NCI-H82 treated with DMSO at 0.1 percent for 48 hours (cell line): ENCODE data around the gene FAM107B.

Experiments used
- DNase-seq: peaks from one replicate; lab custom pipeline; 2025; ENCODE audit not compliant: unreplicated experiment; lab: John Stamatoyannopoulos, UW

The FAM107B gene

DNA sequence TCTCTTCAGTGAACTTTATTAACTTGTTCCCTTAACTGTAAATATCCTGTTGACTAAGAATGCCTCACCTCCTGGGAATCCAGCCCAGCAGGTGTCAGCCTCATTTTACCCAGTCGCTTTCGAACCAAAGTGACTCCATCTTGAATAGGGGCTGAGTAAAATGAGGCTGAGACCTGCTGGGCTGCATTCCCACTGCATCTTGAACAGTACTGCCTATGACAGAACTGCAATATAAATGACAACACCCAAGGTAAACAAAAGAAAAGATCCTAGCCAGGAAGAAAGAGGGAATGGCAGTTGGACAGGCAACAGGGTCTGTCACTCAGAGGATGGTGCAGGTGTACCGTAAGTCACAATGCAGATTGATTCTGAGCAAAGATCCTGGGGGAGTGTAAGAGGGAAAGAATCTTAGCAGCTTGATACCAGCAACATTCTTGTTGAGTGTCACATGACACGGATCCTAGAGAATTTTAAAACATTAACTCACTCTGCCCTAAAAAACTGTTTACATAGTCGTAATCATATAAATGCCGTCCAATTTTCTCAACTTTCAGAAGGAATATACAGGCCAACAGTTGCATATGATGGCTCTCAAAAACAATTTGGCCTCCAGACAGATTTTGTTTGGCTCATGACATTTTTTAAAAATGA is 4.4 kb upstream of the FAM107B start:
- no peak for DNase-seq

DNA sequence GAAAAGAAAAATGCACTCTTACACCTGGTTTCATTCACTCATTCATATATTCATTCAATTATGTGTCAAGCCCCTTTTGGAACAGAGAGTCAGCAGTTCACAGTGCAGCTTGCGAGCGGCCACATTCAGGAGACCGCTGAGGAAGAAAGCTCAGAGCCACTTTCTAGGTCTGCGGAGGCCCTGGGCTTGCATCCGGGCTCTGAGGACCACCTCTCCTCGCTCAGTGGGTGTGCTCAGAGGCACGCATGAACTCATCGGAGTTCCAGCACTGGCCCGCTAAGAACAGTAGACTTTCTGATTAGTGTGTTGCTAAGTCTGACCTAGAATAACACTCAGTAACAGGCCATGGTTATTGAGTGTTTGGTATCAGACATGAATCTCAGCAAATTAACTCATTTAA is 1.8 kb upstream of the FAM107B start:
- no peak for DNase-seq

DNA sequence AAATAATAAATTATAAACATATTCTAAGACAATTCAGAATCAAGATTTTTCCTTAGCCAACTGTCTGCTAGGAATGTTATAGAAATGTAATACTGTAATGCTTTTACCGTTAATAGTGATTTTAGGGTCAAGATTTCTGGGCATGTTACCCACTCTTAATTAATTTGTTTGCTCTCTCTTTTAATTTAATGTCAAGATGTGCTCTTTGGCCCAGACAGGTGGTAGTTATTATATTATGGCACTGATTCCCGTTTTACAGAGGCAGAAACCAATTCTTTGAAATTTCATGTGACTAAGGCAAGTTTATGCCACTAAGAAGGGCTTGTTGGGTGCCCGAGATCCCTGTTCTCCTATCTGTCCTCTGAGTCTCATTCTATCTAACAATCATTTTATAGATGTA is 959 bp upstream of the FAM107B start:
- no peak for DNase-seq

GRCh38 chr10:14774214-14774580 is 500 bp downstream of the FAM107B start:
- DNase-seq, result no peak

- DNase-seq, result no peak
These were observed 1.0 kb downstream of the FAM107B start for GRCh38 chr10:14773551-14774213.

GRCh38 chr10:14772399-14772798 is 2.3 kb downstream of the FAM107B start:
- no peak for DNase-seq

GRCh38 chr10:14770927-14771326 is 3.8 kb downstream of the FAM107B start:
- DNase-seq, result no peak

GRCh38 chr10:14761372-14761771 is 13.3 kb downstream of the FAM107B start:
- no peak for DNase-seq

- DNase-seq, result no peak
These were observed 15.6 kb downstream of the FAM107B start for GRCh38 chr10:14758994-14759664.

- DNase-seq, result no peak
These were observed 16.2 kb downstream of the FAM107B start for GRCh38 chr10:14758451-14758850.

- no peak for DNase-seq
These were observed 16.7 kb downstream of the FAM107B start for GRCh38 chr10:14757986-14758385.

- no peak for DNase-seq
These were observed 17.3 kb downstream of the FAM107B start for GRCh38 chr10:14757394-14757793.

DNA sequence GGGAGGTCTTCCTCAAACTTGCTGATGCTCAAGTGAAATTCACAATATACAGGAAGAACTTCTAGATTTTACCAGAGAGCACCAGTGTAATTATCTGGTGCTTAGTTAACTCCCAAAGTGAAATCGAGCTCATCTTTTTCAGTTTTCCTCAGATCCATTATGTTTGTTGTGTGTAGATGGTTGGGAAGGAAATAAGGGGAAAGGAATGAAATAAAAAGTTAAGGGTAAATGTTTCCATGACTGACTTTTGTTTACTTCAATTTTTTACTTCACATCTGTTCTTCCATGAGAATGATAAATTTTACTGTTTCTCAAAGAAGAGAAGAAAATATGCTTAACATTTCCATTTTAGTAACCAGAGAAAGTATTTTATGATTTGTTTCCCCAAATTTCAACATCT is 21.3 kb downstream of the FAM107B start:
- no peak for DNase-seq

DNA sequence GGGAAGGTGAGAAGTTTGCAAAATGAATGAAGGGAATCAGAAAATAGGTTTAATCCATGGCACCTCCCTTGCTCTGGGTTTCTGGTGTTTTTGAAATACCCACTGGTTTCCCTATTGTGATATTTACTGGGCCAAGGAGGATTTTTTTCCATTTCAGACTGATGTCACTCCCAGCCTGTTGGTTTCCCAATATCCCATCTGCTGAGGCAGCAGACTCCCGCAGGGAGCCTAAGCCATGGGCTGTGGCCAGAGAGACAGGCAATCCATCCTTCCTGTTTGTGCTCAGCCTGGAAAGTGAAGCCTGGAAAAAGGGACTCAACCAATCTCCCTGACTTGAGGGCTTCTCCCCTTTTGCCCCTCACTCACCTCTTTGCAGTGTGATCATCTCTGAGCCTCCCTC is 22.8 kb downstream of the FAM107B start:
- no peak for DNase-seq

DNA sequence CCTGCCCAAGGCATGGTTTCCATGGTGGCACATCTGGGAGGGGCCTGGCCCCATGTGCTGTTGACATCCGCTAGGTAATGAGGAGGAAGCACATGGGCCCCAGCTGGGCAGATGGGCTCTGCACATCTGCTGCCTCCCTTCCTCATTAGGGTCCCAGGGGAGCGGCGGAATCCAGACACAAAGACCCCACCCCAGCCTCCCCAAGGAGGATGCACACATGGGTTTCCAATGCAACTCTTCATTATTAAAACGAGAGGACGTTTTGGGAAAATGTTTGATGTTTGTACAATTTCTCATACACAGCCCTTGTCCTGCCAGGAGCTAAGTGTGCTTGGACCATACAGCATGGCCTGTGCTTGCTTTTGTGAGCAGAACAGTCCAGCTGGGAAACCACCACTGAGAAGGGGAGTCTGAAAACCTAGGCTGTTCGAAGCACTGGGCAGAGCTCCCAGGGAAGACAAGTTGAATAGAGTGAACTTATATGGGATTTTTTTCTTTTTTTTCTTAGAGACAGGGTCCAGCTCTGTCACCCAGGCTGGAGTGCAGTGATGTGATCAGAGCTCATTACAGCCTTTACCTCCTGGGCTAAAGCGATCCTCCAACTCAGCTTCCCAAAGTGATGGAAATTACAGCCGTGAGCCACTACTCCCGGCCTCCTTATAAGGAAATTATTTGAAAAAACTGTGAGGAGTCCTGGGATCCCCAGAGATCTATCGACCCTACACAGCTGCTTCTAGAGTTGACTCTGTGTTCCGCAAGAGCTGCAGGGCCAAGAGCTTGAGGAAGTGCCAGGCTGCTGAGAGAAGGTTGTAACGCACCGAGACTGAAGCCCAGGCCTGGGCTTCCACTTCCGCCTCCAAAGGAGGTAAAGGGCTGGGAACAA is 23.4 kb downstream of the FAM107B start:
- no peak for DNase-seq

GRCh38 chr10:14749070-14749809 is 25.5 kb downstream of the FAM107B start:
- DNase-seq, result no peak

DNA sequence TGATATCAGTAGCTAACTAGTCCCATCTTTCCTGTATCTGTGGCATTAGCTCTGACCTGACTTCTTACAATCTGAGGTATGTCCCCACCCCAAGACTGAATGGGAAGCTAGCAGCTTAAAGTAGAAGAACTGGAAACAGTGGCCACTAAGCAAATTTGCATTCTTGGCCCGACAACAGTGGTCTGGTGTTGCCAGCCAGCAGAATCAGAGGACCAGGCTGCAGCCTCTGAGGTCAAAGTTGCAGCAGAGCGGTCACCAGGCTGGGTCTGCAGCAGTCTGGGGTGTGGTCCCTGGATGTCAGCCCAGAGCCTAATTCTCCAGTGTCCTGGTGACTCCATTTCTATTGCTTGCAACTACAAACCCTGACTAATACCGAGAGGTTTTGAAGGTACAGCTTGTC is 26.3 kb downstream of the FAM107B start:
- no peak for DNase-seq

DNA sequence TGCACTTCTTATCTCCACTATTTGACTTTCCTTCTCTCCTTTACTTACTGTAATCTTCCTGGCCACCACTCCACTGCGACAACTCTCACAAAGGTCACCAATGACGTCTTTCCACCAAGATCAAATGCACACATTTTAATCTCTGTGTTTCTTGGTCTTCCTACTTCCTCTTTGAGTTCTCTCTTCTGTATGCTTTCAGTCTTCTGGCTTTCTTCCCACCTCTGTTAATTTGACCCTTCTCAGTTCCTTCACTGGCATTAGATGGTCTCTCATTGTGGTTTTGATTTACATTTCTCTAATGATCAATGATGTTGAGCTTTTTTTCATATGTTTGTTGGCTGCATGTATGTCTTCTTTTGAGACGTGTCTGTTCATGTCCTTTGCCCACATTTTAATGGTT is 31.9 kb downstream of the FAM107B start:
- DNase-seq, result no peak

GRCh38 chr10:14742382-14742781 is 32.3 kb downstream of the FAM107B start:
- no peak for DNase-seq

DNA sequence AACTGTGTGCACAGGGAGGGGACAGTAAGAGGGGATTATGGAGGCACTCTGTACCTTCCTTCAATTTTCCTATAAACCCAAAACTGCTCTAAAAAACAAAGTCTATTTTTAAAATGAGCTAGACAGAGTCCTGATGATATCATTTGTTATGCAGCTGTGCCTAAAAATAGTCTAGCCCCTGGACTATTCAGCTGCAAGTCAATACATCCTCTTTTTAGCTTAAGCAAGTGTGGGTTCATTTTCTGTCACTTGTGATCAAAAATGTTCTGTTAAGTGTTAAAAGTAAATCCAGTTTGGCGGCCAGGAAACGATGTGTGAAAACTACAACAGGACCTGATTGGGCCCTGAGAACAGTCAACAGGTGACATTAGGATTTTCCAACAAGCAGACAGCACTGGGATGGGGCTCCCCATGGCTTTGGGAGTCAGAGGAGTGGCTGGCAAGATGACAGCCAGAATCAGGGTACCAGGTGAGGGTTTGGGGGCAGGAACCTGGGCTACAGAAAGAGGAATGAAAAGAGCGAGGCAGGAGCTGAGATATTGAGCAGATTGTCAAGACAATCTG is 33.9 kb downstream of the FAM107B start:
- DNase-seq, result no peak
